SKM-1 (cell line): Measurements from ENCODE around the gene ARHGAP26.
"Not testable (repeated sequence)": the region's sequence is repeated elsewhere in the genome, so short reads cannot be mapped to it uniquely, and the experiment has no call there.

ENCODE experiments used
- DNase-seq: peaks from one replicate; lab custom pipeline; 2025; ENCODE audit not compliant: unreplicated experiment; lab: John Stamatoyannopoulos, UW

ARHGAP26 gene

GRCh38 chr5:142946547-142947426 is 176.6 kb downstream of the ARHGAP26 start:
- DNase-seq, result no peak

DNA sequence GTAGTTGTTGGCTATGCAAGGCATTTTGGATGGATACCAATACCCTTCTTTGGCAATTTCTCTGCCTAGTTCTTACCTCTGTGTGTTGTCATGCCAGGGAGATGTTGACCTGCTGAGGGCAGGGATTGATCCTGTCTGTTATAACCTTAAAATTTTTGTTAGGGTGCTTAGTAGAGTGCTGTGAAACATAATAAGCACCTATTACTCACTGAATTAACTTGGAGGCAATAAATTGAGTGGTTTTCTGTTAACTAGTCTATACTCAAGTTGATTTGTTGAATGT is 177.2 kb downstream of the ARHGAP26 start:
- DNase-seq, result no peak

DNA sequence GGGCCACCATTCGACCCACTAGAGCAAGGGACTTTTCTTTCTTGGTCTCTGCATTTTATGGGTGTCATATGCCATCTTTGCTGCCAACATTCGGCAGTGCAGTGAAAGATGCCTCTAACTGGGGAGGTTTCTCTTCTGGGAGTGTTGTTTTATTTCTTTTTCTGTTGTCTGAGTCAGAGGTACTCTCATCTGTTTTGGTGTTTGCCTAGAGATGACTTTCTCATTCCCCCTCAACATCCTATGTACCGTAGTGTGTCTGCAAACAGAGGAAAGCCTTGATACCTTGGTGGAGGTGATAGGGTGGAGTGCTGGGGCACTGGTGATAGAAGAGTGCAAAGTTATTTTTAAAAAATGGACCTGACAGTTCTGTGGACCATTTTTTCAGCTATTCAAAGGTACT is 182.1 kb downstream of the ARHGAP26 start:
- DNase-seq, result no peak

- DNase-seq, result not testable (repeated sequence)
Observed at GRCh38 chr5:142952871-142953270, 182.7 kb downstream of the ARHGAP26 start.

- DNase-seq, result no peak
Observed at GRCh38 chr5:142954455-142954854, 184.3 kb downstream of the ARHGAP26 start.

DNA sequence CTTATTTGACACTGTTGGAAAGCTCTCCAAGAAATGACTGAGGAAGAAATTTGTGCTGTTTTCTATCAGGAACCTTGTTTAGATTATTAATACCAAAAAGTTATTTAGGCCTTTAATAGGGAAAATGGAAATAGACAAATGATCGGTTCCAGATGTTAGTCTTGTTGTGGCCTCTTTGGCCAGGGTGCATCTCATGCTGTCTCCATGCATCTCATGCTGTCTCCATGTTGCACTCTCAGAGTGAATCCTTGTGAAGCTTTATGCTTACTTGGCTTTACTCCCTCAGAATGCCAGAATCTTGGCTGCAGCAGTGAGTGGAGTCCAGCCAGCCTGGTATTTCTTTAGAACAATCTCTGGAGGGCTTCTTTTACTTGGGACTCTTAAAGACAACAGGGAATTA is 185.5 kb downstream of the ARHGAP26 start:
- DNase-seq, result no peak

DNA sequence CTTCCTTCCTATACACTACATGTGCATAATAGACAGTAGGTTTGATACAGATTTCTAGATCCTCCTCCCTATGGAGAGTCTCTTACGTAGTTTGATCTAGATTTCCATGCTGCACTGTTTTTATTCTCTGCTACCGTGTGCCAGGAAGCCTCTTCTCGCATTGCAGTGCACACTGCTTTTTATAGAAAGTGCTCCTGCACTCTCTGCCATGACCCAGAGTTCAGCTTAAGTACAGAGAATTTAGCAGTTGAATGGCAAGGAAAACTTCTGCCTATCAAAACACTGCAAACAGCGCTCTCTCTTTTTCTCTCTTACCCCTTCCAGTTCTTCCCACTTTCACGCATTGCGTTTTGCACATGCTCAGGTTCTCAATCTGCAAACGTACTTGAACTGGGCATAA is 187.4 kb downstream of the ARHGAP26 start:
- DNase-seq, result no peak

GRCh38 chr5:142958944-142959682 is 188.9 kb downstream of the ARHGAP26 start:
- no peak for DNase-seq

DNA sequence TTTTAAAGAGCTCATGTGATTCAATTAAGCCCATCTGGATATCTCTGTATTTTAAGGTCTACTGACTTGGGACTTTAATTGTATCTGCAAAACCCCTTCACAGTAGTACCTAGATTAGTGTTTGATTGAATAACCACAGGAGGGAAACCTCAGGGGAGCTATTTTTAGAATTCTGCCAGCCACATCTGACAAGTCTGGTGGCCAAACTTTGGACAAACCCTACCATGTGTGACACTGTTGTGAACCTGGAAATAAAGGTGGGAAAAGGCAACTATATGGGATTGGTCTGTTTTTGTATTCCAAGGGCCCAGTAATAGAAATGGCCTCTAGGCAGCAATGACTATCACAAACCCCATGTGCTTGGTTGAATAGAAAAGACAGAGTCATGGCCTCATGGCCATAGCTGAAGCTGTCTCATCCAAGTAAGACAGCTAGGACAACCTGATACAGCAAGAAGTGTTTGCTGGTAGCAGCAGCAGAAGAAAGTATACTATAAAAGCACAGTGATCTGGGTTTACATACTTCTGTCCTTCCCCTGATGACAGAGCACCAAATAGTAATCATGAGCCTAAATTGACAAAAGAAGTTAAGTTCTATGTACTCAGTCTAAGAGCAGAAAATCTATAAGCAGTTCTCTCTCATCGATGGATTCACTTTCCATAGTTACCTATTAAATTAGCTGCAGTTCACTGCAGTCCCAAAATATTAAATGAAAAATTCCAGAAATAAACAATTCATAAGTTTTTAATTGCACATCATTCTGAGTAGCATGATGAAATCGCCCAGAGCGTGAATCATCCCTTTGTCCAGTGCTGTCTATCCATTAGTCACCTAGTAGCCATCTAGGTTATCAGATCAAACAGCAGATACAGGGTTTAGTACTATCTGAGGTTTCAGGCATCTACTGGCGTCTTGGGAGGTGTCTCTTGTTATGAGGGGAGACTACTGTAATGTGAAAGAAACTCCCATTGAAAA is 189.8 kb downstream of the ARHGAP26 start:
- DNase-seq, result no peak

- DNase-seq, result no peak
Observed at GRCh38 chr5:142961440-142962173, 191.4 kb downstream of the ARHGAP26 start.

DNA sequence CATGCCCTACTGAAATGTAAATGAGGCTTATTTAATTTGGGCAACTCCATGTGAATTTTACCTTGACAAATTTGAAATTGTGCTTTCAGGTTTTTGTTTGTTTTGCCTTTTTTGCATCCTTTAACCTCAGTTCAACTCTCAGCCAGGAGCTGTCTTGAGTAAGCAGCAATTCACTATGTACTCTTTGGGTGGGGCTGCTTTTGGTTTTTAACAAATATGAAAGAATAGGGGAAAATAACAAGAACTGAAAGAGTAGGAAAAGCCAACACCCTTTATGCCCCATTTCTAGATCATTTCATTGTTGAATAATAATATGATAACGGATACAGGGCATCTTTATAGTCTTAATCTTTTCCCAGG is 192.0 kb downstream of the ARHGAP26 start:
- DNase-seq, result no peak

DNA sequence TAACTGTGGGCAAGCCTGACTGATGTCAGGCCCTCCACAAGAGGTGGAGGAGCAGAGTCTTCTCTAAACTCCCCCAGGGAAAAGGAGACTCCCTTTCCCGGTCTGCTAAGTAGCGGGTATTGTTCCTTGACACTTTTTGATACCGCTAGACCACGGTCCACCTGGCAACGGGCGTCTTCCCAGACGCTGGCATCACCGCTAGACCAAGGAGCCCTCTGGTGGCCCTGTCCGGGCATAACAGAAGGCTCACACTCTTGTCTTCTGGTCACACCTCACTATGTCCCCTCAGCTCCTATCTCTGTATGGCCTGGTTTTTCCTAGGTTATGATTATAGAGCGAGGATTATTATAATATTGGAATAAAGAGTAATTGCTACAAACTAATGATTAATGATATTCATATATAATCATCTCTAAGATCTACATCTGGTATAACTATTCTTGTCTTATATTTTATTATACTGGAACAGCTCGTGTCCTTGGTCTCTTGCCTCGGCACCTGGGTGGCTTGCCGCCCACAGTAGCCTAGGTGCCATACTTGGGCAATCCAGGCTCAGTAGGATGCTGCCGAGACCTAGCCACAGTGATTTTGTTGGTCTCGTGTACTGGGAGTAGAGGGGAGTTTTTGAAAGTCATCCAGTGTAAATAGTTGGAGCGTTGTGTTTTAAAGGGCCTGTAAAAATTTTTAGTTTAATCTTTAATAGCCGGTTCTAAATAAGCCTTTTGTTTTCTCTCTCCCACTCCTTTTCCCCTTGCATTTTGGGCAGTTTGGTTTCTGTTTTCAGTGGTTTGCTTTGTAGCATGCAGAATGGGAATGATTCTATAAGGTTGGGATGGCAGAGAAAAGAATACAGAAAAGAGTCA is 195.3 kb downstream of the ARHGAP26 start:
- DNase-seq, result not testable (repeated sequence)

- DNase-seq, result no peak
Observed at GRCh38 chr5:142966121-142966420, 195.9 kb downstream of the ARHGAP26 start.

DNA sequence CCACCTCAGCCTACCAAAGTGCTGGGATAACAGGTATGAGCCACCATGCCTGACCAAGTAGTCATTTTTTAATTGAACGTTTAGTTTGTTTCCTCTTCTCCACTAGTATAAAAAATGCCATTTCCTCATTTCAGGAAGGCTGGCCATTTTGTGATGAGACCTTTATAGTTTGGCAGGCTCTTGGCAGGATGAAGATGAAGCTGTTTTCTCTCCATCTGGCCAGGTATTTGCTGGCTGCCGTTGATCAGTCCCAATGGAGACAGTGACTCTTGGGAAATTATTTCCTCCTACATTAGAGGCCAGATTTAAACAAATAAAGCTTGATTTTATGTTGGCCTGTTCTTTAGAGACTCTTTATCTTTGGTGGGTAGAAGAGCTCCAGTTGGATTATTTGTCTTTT is 199.0 kb downstream of the ARHGAP26 start:
- DNase-seq, result no peak

DNA sequence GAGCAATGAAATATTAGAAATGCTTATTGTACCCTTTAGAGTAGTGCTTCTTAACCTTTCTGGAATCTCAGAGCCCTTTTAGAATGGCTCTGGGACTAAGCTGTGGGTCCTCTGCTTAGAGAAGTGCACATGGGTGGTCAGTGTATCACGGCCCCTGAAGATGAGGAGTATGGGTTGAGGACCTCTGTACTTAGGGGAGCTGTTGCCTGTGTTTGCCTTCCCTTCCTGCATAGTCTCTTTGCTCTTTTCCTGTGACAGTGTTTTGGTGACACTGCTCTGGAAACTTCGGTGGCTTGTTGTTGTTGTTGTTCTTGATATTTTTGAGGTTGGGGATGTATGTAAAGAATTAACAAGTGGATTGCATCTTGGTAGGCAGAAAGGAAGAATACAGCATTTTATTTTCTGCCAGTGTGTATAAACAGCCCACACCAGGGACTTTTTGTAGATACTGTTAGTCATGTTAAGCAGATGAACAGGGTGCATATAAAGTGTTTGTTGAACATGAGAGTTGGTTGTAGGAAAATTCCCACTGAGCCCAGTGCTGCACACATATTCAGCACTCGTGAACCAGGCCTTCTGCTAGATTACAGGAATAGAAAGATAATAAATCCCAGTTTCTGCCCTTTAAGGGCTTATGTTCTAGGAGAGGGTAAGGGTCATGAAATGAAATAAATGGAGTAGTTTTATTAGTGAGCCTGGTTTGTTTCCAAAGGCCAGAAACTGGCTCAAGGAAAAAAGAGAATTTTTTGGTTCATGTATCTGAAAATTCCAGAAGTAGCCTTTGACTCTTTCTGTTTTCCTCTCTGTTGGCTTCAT is 199.7 kb downstream of the ARHGAP26 start:
- DNase-seq, result no peak

- no peak for DNase-seq
Observed at GRCh38 chr5:142970440-142971030, 200.4 kb downstream of the ARHGAP26 start.

DNA sequence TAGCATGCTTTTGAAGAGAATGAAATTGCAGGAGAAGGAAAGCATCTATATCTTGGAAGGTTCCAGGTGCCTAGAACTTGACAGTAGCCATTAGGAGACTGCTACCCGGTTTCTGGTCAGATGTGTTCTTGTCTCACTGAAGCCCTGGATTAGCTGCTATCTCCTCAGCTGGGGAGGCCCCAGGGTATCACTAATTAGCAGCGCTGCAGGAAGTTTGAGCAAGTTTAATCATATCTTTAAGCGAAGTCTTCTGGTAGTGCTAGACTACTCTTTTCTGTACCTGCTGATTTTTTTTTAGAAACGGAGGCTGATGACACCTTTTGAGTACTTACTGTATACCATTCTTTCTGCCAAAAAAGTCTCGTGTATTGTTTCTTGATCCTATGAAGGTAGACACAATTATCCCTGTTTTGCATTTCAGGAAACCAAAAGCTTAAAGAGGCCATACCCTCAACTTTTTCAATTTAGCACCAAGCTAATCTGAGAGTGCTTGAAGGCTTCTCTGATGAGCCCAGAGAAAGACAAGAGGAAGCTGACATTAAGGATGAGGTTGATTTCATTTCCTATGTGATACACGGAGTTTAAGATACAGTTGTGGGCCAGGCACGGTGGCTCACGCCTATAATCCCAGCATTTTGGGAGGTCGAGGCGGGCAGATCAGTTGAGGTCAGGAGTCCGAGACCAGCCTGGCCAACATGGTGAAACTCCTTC is 201.3 kb downstream of the ARHGAP26 start:
- no peak for DNase-seq

DNA sequence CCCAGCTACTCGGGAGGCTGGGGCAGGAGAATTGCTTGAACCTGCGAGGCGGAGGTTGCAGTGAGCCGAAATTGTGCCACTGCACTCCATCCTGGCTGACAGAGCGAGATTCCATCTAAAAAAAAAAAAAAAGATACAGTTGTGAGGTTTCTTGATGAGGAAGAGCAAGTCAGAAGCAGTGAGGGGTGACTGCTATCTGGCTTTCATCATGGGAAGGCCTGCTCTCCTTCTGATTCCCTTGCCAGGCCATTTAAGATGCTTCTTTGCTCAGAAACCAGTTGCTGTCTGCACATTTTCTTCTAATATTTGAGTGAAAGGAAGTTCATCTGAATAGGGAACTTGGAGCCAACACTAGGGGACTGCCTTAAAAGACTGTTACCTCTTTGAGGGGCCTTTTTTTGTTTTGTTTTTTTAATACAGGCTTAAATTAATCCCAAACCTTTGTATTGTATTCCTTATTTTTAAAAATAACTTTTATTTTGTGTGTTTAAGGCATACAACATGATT is 201.9 kb downstream of the ARHGAP26 start:
- no peak for DNase-seq
